Transverse colon (tissue), 4 donors: ENCODE results near the gene ZC3H14. TPM values are rescaled to one million over a fixed set of nuclear protein-coding genes. Genes with fewer than 3 reads are reported as not detected.

Source experiments
- DNase-seq: peaks from one replicate; pipeline ENCODE4 v3.0.0-alpha.2; 2019
- H3K27ac ChIP-seq, 4 donors: fragments of 200-600 bp; sonication (generic); 2 replicates each; pipeline ENCODE4 v1.5.1; 2016 to 2018; ENCODE audit warnings: inconsistent platforms in 4 of 4
- H3K27me3 ChIP-seq: fragments of 200-600 bp; sonication (generic); 2 replicates; pipeline ENCODE4 v1.5.1; 2017; ENCODE audit warnings: inconsistent platforms
- H3K36me3 ChIP-seq, 4 donors: fragments of 200-600 bp; sonication (generic); 2 replicates each; pipeline ENCODE4 v1.5.1; 2017 to 2019; ENCODE audit warnings: inconsistent platforms in 4 of 4
- H3K4me1 ChIP-seq, 4 donors: fragments of 200-600 bp; sonication (generic); 2 replicates each; pipeline ENCODE4 v1.5.1; 2017 to 2020; ENCODE audit warnings: inconsistent platforms in 4 of 4
- H3K4me3 ChIP-seq, 4 donors: fragments of 200-600 bp; sonication (generic); 1 replicate in 1 of 4; 2 replicates in 3 of 4; pipeline versions ENCODE4 v1.5.1 to v1.6.1; 2017 to 2019; ENCODE audit warnings: inconsistent platforms in 4 of 4
- H3K9me3 ChIP-seq, 2 donors: fragments of 200-600 bp; sonication (generic); 2 replicates each; pipeline ENCODE4 v1.5.1; 2017 to 2019; ENCODE audit warnings: inconsistent platforms in 2 of 2
- EP300 ChIP-seq: sonication (generic); formaldehyde crosslinking; IDR thresholded peaks from one replicate; pipeline ENCODE4 v1.6.1; 2017; ENCODE audit warnings: antibody characterized with exemption, low read depth
- POLR2A ChIP-seq: fragments of 450-650 bp; IDR thresholded peaks from one replicate; pipeline ENCODE4 v1.6.1; 2016; ENCODE audit warnings: antibody characterized with exemption, mild to moderate bottlenecking, moderate library complexity
- POLR2AphosphoS5 ChIP-seq, 3 donors: sonication (generic); formaldehyde crosslinking; IDR thresholded peaks; one replicate each; pipeline ENCODE4 v1.6.1; 2016; ENCODE audit warnings: antibody characterized with exemption in 3 of 3
- WGBS, 2 donors: methylation state at CpG; one replicate each; pipeline ENCODE4 v1.1.5; 2018; ENCODE audit warnings: low coverage in 1 of 2; 5-methylcytosine and 5-hydroxymethylcytosine counted together
- in situ Hi-C, 4 donors: fragments of 200-750 bp; cut with MboI; loops; one replicate each; pipeline versions ENCODE4 v1.15.0 to v1.15.1; 2017; ENCODE audit warnings: low sequenced_read_pairs in 3 of 4, low pct_ligation_motif_present in 1 of 4, low pct_unique_long_range_greater_than_20kb in 1 of 4
- intact Hi-C: fragments of 100-400 bp; cut with DNase I; formaldehyde crosslinking; loops from one replicate; pipeline ENCODE4 v1.15.1; 2023; ENCODE audit warnings: low total_unique reads
- small RNA-seq, 4 donors: library from RNA; depleted of rRNA; stranded (forward); fragments of <200 nt; gene quantifications; one replicate each; pipeline ENCODE3, GENCODE V24; 2016
- total RNA-seq, 4 donors: library from RNA; depleted of rRNA; stranded (reverse); fragments of >200 nt; gene quantifications; one replicate each; pipeline ENCODE4 v1.1.0, GENCODE V29; 2016
- TF ChIP-seq, protein P1 (sequence below), 5 experiments: fragments of 200-600 bp in 3 of 5; fragments of 450-650 bp in 2 of 5; sonication (generic) in 3 of 5; IDR thresholded peaks; 1 replicate in 2 of 5; 2 replicates in 3 of 5; pipeline ENCODE4 v1.5.1; 2016 to 2017; ENCODE audit warnings: antibody characterized with exemption in 5 of 5, inconsistent platforms in 3 of 5, mild to moderate bottlenecking in 2 of 5, moderate library complexity in 1 of 5

ZC3H14 gene
- total RNA-seq, 4 donors from 2014 or later: 29.9 to 103 (median 81.0) TPM

DNA sequence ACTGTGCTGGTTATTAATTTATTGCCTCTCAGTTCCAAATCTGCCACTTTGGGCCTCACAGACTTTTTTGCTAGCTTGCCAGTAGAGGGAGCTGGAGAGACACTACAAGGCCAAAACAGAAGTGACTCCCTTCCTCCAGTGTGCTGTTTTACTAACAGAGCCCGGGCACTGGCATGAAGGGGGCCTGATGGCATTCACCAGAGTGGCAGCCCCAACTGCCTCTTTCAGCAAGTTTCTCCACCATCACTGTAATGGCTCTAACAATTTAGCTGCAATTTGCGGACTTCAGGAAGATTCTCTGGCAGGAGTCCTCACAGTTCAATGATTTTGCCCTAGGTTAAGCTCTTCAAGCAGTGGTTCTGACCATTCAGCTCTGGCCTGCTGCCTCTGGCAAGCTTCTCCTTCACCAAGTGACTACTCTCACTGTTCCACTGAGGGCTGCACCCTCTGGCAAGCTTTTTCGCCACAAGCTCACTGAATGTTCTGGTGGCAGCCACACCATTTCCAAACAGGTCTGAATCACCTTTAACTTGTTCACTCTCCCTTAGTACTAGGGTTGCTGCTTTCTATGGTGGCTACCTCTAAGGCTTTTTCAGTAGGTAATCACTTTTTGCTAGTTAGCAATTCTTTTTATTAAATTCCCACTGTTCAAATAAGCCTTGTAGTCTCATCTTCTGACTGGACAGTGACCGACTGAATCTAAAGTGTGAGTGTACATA, 104.9 kb downstream of the ZC3H14 start:
- DNase-seq: peak; percentile 49
- 59 to 60% methylated on average over 2 to 4 of the region's 4 CpGs for WGBS, 2 donors
- intact Hi-C loops (loop anchor here (5.0 kb wide), 1 partner anchor 195 kb away; no protein-coding TSS in a partner anchor), in situ Hi-C loops (loop anchor here (10.0 to 25.0 kb wide), 3 partner anchors 195 to 347 kb away; no protein-coding TSS in a partner anchor)
- no peak overlapping the region for H3K27ac ChIP-seq
- TF ChIP-seq, protein P1, sequence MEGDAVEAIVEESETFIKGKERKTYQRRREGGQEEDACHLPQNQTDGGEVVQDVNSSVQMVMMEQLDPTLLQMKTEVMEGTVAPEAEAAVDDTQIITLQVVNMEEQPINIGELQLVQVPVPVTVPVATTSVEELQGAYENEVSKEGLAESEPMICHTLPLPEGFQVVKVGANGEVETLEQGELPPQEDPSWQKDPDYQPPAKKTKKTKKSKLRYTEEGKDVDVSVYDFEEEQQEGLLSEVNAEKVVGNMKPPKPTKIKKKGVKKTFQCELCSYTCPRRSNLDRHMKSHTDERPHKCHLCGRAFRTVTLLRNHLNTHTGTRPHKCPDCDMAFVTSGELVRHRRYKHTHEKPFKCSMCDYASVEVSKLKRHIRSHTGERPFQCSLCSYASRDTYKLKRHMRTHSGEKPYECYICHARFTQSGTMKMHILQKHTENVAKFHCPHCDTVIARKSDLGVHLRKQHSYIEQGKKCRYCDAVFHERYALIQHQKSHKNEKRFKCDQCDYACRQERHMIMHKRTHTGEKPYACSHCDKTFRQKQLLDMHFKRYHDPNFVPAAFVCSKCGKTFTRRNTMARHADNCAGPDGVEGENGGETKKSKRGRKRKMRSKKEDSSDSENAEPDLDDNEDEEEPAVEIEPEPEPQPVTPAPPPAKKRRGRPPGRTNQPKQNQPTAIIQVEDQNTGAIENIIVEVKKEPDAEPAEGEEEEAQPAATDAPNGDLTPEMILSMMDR (IDR thresholded peaks at IDR 0.05): peak; percentile 65 to 84 (median 79)
- TF ChIP-seq EP300 (no peak), POLR2AphosphoS5 (IDR thresholded peaks at IDR 0.05) (no peak), POLR2A (no peak)
- no peaks in the 10 kb centered on the region for H3K27me3 ChIP-seq
- H3K4me3 ChIP-seq: no peak overlapping the region
- no peaks in the 10 kb centered on the region for H3K9me3 ChIP-seq
- H3K36me3 ChIP-seq: no peaks in the 10 kb centered on the region
- H3K4me1 ChIP-seq: peaks cover 0 to 5% (median 2%) of the 10 kb centered on the region in 4 donors

DNA sequence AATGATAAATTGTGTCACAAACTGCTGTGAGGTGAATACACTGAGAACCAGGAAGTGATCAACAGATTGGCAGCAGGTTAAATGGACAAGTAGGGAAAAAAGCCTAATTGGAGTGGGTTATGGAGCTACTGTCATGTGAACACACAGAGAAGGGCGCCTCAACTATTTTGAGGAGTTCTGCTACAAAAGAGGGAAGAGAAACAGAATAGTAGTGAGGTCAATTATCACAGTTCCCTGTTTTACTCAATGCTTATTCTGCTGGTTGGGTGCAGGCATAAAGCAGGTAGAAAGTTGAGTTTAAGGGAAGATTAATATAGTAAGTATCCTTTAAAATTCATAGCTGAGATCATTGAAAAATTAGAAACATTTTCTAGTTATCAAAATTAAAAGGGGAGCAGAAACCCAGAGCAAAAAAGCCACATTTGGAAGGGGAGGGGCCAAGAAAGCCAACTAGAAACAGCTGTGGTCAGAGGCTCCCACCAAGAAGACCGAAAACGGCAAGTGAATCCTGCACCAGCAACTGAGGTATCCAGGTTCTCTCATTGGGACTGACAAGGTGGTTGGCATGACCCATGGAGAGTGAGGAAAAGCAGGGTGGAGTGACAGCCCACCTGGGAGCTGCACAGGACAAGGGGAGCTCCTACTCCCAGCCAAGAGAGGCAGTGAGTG, 105.7 kb downstream of the ZC3H14 start:
- Histone ChIP-seq H3K9me3 (no peaks in the 10 kb centered on the region), H3K4me3 (no peak overlapping the region), H3K4me1 (peaks cover 0 to 5% (median 2%) of the 10 kb centered on the region in 4 donors), H3K36me3 (no peaks in the 10 kb centered on the region), H3K27ac (no peak overlapping the region), H3K27me3 (no peaks in the 10 kb centered on the region)
- in situ Hi-C loops: loop anchor here (10.0 to 25.0 kb wide), 3 partner anchors 194 to 346 kb away; no protein-coding TSS in a partner anchor
- DNase-seq: no peak
- intact Hi-C loops: loop anchor here (5.0 kb wide), 1 partner anchor 194 kb away; no protein-coding TSS in a partner anchor
- TF ChIP-seq EP300 (no peak), POLR2AphosphoS5 (IDR thresholded peaks at IDR 0.05) (no peak), POLR2A (no peak)
- TF ChIP-seq, protein P1 (IDR thresholded peaks at IDR 0.05): no peak
- WGBS, 2 donors: 68 to 80% methylated on average over 1 to 3 of the region's 3 CpGs

GRCh38 chr14:88669346-88669745, 106.5 kb downstream of the ZC3H14 start:
- WGBS, 2 donors: 80% methylated on average over 3 of the region's 4 CpGs; no CpG with 5 or more reads in 1 of the 2 donors

More at GRCh38 chr14:88669346-88669745, 106.5 kb downstream of the ZC3H14 start:
- Histone ChIP-seq H3K27me3 (no peaks in the 10 kb centered on the region), H3K4me3 (no peak overlapping the region), H3K9me3 (no peaks in the 10 kb centered on the region), H3K4me1 (peaks cover 0 to 5% (median 2%) of the 10 kb centered on the region in 4 donors), H3K36me3 (no peaks in the 10 kb centered on the region), H3K27ac (no peak overlapping the region)
- intact Hi-C loops: loop anchor here (5.0 kb wide), 1 partner anchor 193 kb away; no protein-coding TSS in a partner anchor
- no peak for TF ChIP-seq EP300
- TF ChIP-seq POLR2AphosphoS5 (IDR thresholded peaks at IDR 0.05): no peak
- TF ChIP-seq, protein P1 (IDR thresholded peaks at IDR 0.05): no peak
- TF ChIP-seq POLR2A: no peak
- no peak for DNase-seq
- in situ Hi-C loops: loop anchor here (10.0 to 25.0 kb wide), 3 partner anchors 193 to 345 kb away; no protein-coding TSS in a partner anchor

Small RNA genes within 50 kb of the gene (small RNA-seq; reads per million reads assigned to genes)
- 0 reads per million in 4 donors for gene RNU4-22P

Other genes with a start within 250 kb of the ZC3H14 start
- gene KCNK10, start 239.8 kb upstream of the ZC3H14 start, total RNA-seq: 1 to 10 TPM; 2.2 to 7.4 (median 3.2) TPM
- 10 to 100 TPM in 2 of 4 donors, 1 to 10 TPM in 2; 2.8 to 15.7 (median 10.8) TPM for gene SPATA7, start 177.4 kb upstream of the ZC3H14 start, total RNA-seq
- gene PTPN21, start 8.0 kb upstream of the ZC3H14 start, total RNA-seq: 10 to 100 TPM; 27.8 to 38.5 (median 28.9) TPM
- gene EML5, start 229.9 kb downstream of the ZC3H14 start, total RNA-seq: 1 to 10 TPM in 3 of 4 donors, under 1 TPM in 1; 0.20 to 4.9 (median 1.7) TPM